Endometrium (tissue), 2 donors: ENCODE results near the gene TSR3.

Source experiments
- FAIRE-seq: peaks from 2 replicates; lab custom pipeline; 2012; peaks lifted over from hg19 to GRCh38; lab: Jason Lieb, UNC
- donor health status: control.
- donor health status: control.

The TSR3 gene

DNA sequence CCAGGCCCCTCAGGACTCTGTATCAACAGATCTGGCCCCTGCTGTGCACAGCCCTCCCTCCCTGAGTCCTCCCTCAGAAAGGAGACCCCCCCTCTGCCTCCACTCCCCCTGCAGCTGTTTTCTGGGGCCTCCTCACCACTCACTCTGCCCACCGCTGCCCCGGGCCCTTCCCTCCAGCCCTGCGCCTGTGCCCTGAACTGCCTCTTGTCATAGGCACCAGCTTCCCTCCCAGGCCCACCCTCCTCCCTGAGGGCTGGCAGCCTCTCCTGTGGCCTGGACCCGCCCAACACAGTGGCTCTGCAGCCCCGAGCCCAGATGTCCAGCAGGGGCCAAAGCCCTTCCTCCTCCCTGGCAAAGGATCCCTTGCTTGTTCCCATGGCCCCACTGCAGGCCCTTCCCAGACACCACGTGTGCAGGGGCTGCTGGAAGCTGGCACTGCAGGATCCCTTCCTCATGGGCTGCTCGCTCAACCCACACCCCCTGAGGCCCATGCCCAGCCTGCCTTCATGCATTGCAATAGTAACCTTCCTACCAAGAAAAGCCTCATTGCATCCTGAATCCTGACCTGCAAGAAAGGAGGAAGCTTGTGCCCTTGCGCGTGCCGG is 25.8 kb upstream of the TSR3 start:
- no peak for FAIRE-seq

DNA sequence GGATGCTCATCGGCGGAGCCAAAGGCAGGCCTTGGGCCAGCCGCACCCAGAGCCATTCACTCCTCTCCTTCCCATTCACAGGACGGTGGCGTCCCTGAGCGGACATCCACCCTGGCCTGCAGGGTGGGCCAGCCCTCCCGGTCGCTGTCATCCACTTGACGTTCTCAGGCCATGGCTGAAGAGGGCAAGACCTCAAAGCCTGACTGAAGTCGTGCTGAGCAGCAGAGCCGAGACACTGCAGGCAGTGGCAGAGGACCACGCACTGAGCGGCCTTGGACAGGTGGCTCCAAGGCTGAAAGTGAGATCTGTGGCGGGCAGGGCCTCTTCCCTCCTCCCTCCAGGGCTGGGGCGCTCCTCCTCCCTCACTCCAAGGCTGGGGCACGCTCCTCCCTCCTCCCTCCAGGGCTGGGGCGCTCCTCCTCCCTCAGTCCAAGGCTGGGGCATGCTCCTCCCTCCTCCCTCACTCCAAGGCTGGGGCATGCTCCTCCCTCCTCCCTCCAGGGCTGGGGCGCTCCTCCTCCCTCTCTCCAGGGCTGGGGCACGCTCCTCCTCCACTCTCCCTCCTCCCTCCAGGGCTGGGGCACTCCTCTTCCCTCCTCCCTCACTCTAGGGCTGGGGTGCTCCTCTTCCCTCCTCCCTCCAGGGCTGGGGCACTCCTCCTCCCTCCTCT is 24.2 kb upstream of the TSR3 start:
- FAIRE-seq: no peak

DNA sequence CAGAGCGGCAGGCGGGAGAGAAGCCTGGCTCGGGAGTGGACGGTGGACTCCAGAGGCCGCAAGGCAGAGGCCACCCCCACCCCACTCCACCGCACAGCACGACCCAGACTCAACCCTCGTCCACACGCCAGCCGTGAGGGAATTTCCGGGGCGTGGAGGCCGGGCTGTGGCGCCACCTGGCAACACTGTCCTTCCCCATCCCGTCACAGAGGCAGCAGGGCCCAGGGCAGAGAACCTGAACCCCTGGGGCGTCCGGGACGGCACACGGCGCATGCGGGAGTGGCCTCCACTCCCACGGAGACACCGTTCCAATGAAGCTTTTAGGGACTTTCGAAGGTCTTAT is 23.6 kb upstream of the TSR3 start:
- FAIRE-seq: no peak

DNA sequence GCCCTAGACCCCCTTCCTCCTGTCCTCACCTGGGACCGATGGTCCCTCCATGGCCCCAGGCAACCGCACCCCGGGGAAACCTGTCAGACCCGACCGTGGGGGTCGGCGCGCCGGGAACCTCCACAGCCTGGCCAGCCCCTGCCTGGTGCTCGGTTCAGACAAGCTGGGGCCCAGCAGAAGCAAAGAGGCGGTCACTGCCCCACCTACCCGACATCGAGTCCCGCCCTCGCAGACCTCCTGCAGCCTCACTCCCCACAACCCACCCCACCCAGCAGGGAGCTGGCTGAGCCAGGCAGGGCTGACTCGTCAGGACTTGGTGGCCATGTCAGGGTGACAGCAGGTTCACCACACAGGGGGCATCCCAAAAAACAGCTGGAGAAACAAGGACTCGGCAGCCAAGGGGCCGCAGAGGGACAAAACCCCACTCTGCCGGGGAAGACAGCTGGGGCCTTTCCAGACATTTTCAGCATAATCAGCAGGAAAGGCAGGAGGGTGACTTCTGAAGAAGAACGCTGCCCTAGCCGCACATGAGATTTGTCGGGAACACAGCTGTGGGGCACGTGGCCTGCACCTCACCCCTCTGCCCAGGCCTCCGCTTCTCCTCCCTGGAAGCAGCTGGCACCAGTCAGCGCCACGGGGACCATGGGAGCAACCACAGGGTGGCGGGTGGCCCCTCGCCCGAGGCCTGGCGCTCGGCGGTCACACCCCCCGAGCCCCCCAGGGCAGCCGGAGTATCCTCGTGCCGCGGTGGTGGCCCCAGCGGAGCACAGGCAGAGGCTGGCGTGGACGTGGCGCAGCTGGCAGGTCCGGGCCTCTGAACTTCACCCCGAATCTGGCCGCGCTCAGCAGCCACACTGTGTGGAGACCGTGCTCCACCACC is 23.0 kb upstream of the TSR3 start:
- FAIRE-seq: no peak

DNA sequence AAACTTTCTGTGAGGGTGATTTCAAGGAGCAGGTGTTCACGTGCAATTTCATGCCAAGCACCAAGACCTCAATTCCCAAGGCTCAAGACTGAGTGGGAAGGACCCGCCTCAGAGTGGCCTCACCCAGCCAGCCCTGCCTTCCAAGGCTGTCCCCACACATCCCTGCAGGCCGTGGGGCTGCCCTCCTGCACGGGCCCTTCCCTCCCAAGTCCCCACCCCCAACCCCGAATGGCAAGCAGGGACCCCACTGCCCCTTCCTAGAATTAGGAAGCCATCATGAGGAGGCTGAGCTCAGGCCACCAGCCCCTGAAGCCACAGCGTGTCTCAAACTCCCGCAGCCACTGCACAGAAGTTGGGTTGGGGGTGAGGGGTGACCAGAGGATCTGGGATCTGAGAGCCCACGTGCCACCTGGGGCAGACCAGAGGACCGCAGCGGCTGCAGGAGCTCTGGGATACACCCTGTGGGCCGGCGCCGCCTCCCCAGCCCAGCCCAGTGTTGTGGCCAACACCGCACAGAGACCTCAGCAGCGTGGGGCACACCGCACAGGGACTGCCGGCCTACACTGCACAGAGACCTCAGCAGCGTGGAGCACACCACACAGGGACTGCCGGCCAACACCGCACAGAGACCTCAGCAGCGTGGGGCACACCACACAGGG is 20.7 kb upstream of the TSR3 start:
- no peak for FAIRE-seq

DNA sequence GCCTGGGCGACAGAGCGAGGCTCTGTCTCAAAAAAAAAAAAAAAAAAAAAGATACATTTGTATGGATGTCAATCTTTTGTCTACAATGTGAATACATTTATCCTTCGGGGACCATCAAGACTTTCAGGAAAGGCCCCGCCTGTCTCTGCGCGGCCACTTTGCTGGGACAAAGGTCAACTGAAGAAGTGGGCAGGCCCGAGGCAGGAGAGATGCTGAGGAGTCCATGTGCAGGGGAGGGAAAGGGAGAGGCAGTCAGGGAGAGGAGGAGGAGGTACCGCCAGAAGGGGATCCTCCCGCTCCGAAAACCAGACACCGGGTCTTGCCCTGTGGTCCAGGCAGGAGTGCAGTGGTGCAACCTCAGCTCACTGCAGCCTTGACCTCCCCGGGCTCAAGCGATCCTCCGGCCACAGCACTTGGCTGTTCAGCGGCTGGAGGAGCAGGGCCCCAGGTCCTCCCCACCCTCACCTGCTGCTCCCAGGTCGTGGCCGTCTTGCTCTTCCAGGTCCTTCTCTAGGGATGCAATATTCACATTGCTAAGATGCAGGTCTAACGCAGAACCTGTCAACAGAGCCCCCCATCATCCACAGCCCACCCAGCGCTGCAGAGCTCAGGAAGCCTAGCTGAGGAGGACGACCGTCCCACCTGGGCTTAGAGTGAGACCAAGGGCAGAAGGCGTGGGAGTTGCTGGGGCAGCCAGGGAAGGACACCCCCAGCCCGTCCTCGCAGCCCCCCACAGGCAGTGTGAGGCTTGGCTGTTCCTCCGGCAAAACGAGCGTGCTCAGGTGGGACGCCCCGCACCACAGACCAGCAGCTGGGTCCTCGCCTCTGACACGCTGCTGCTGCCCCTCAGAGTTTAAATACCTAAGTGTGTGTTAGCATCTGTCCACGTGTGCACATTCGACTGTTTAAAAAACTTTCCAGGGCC is 19.6 kb upstream of the TSR3 start:
- FAIRE-seq: no peak

DNA sequence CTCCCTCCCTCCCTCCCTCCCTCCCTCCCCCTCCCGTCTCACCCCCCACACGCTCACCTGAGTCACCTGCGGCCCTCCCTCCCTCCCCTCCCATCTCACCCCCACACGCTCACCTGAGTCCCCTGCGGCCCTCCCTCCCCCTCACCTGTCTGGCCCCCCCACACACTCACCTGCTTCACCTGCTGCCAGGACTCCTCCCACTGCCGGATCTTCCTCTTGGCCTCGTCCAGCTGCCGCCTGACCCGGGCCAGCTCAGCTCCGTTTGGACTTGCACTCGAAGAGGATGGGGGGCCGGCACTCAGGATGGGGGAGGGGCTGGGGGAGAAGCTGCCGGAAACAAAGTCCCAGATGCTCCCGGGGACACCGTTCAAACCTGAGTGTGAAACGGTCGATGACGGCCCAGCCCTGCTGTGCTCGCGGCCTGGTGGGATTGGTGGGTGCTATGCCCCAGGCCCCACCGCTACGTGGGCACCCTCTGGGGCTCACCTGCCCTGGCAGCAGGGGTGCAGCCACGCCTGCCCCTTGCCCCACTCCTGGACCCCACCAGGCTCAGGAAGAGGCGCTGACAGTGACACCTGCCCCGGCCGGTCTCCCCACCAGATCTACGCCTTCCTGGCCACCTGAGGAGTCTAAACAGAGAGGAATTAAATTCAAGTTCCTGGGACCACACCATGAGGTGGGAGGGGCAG is 16.0 kb upstream of the TSR3 start:
- no peak for FAIRE-seq

DNA sequence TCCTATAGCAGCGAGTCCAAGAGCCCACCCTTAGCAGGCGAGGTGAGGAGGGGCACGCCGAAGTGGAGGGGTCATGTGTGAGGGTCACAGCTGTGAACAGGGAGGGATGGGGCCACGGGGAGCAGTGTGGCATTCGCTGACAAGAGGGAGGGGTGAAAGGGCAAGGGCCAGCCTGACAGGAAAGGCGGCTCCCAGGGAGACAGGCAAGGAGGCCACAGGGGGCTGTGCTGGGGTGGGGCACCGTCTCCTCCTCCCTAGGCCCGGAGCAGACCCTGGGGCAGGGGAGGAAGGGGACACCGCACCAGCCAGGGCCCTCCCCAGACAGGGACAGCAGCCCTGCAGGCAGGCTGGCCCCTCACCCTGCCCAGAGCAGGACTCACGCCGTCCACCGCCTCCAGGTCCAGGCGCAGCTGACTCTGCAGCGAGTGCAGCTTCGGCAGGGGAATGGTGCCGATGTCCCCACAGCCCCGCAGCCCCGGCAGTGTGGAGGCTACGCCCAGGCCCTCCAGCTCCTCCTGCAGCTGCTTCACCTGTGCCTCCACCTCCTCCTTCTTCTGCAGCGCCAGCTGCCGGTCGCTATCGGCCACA is 15.1 kb upstream of the TSR3 start:
- no peak for FAIRE-seq

DNA sequence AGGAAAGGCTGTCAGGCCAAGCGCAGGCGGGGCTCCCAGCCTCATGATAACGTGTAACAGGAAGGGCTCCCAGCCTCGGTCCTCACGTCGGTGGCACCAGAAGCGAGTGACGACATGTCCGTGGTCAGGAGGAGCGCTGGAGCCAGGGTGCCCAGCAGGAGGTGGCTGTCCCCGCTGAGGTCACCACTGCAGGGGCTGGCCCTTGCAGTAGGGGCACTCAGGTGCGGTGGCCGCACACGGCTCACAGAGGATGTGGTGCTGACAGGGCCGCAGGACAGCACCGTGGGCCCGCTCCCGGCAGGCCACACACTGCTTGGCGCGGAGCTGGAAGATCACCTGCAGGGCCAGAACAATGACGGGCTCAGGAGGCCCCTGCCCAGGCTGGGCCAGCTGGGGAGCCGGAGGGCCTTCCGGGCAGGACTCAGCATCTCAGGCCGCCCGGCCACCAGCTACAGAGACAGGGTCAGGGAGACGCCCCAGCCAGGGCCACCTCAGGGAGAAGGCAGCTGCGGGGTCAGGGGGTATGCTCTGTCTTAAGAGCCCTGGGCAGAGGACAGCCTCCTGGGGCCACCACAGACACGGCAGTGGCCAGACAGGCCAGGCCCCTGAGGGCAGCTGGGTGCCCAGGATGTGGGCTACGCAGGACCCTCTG is 14.5 kb upstream of the TSR3 start:
- no peak for FAIRE-seq

DNA sequence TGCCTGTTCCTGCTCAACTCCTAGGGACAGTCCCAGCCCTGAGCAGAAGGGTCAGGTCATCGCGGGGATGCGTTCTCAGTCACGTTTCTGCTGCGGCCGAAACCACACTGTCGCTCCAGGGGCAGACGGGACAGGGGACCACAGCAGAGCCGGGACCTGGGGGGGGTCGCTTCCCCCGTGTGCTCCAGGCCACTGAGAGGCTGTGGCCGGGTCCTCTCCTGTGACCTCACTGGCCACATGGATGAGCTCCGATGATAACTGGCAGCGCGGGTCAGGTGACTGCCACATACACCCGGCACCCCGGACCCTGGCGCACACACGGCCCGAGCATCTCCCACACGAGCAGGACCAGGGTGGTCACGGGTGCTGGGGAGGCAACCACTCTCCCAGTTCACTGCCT is 12.8 kb upstream of the TSR3 start:
- no peak for FAIRE-seq

DNA sequence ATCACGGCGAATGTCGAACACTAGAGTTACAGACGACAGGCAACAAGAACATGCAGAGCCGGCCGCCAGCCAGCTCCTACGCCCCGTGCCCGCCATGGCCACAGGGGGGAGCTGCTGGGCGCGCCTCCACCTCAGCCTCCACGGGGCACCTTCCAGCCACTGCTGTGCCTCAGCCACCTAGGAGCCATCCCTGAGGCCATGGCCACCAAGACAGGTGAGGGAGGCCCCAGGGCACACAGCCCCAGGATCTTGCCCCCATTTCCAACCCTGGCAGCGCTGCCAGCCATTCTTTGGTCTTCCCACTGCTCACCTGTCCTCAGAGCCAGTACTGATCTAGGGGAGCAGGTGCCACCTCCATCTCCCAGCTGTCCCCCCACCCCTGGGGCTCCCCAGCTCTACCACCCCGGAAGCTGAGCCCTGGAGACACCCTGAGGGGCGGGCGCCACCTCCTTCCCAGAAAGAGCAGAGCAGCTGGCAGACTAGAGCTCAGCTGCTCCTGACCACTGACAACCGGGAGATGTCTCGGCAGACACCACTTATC is 11.9 kb upstream of the TSR3 start:
- no peak for FAIRE-seq

DNA sequence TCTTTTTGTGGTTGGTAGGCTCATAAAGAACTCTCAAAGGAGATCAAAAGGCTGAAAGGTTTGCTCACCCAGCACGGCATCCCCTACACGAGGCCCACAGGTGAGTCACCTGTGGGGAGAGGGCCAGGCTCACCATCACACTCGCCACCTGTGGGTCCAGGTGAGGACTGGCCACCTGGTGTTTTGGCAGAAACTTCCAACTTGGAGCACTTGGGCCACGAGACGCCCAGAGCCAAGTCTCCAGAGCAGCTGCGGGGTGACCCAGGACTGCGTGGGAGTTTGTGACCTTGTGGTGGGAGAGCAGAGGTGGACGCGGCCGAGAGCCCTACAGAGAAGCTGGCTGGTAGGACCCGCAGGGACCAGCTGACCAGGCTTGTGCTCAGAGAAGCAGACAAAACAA is 11.1 kb upstream of the TSR3 start:
- no peak for FAIRE-seq

DNA sequence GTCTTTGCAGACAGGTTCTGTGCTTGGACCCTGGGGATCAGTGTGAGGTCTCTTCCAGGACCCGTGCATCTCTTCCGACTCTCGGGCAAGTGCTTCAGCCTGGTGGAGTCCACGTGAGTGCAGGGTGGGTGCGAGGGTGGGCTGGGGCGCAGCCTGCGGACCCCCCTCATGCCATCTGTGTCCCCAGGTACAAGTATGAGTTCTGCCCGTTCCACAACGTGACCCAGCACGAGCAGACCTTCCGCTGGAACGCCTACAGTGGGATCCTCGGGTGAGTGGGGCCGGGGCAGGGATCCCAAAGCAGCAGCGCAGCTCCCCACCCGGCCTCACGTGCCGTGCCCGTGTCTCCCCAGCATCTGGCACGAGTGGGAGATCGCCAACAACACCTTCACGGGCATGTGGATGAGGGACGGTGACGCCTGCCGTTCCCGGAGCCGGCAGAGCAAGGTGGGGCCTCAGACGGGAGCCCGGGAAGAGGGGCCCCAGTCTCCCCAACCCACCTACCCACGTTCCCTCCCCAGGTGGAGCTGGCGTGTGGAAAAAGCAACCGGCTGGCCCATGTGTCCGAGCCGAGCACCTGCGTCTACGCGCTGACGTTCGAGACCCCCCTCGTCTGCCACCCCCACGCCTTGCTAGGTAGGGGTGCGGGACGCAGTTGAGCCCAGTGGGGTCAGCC is 10.1 kb upstream of the TSR3 start:
- no peak for FAIRE-seq

DNA sequence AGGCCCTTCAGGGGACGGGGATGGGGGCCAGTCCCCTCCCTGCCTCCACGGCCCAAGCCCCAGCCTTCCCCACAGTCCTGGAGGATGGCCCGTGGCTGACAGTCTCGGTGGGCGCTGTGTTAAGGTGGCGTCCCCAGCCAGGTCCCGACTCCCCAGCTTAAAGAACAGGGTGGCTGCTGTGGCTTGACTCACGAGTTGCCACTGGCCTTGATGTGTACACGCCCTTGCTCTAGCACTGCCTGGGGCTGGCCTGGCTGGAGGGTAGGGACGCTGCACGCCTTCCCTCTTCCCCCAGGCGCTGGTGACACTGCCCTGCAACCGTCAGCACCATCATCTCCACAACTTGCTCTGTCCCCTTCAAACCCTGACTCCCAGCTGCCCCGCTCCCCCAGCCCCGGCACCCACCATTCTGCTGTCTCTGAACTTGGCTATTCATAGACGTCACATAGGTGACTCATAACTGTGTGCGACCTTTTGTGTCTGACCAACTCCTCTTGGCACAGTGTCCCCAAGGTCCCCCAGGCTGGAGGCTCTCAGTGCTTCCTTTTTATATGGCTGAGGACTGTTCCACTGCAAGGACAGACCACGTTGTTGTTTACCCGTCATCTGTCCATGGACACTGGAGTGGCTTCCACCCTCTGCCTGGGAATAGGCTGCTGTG is 6.4 kb upstream of the TSR3 start:
- FAIRE-seq: no peak

DNA sequence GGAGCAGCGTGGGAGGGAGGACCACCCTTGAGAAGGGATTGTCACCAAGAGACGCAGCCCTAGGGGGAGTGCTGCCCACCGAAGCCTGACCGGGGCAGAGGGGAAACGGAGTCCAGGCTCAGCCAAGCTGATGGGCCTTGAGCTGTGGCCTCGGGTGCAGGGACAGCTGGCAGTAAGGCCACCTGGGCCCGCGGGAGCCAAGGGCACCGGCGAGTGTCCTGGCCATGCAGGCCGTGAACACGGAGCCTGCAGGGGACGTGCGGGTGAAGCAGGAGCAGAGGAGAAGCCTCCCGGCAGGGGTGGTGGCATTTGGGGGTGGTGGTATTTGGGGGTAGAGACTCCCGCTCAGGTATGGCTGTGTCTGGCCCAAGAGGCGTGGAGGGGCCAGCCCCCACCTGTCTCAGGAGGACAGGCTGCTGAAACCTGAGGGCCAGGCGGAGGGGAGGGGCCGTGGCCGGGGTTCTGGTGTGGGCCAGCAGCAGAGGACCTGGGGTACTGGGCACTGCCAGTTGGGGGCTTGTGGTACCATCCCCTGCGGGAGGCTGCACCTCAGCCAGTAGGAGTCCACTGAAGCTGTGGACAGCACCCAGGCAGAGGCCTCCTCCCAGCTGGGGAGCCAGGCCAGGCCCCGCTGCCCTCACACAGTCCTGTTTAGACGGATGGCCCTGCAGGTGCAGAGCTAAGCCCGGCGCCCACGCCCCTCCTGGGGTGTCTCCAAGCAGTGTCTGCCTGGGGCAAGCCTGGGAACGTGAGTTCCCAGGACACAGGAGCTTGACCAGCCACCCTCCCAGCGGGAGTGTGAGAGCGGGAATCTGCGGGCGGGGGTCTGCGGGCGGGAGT is 4.6 kb upstream of the TSR3 start:
- FAIRE-seq: no peak

DNA sequence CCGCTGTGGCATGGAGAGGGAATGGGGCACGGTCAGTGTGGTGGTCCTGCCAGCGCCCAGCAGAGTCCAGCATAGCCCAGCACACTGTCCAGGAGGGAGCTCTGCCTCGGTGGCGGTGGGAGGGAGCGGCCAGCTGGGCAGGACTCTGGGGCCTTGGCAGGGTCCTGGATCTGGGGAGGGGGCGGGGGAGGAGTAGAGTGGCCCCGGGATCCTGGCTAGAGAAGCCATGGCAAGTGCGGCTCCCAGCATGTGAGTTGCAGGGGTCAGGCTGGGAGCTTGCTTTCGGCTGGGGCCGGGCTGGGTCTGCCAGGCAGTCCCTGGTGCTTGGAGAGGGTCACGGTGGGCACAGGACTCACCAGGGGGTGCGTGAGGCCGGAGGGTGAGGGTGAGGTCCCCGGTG is 3.9 kb upstream of the TSR3 start:
- no peak for FAIRE-seq

DNA sequence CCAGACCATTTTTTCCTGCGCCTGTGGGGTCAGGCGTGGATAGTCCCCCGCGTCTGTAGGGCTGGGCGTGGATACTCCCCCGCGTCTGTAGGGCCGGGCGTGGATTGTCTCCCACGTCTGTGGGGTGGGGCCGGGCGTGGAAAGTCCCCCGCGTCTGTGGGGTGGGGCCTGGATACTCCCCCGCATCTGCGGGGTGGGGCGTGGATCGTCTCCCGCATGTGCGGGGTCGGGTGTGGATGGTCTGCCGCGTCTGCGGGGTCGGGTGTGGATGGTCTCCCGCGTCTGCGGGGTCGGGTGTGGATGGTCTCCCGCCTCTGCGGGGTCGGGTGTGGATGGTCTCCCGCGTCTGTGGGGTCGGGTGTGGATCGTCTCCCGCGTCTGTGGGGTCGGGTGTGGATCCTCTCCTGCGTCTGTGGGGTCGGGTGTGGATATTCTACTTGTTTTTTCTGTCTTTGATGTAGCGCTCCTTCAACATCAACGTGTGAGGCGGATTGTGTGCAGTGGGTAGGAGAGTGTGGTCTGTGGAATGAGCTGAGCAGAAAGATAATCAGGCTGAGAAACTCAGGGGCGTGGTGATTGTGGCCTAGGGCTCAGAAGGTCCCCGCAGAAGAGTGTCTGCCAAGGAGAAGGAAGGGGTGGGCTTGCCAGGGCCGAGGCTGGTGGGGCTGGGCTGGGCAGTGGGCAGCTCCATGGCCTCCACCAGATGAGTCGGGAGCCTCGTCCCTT is 3.3 kb upstream of the TSR3 start:
- FAIRE-seq: no peak
